ENCODE measurements around the gene SOX2.

SOX2 gene

DNA sequence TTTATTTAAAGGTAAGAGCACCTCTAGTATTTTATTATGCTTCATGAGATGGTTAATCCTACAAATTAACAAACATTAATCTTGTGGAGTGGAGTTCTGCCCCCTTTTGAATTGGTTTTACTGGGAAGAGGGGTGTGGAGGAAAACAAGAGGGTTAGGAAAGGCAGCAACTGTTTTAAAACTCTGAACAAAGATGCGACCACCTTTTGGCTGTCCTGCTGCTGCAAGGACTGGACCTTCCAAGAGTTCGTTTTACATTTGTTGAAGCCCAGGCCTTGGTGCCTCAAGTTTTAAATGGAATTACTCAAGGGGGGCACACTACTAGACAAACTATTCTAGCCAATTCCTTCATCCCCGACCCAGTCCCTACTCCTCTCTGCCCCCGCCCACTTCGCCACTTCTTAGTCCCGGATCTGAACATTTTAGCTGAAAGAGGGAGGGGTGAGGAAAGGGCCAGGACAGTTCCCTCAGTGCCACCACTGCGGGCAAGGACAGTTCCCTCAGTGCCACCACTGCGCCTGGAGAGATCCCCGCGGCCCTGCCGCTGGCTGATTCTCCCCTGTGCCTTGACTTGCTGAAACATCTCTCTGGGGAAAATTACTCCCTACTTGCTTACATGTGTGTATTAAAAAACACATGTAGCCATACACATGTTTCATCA is 11.2 kb downstream of the SOX2 start:
- DNase-seq (ENCODE audit: low read depth), result no peak

DNA sequence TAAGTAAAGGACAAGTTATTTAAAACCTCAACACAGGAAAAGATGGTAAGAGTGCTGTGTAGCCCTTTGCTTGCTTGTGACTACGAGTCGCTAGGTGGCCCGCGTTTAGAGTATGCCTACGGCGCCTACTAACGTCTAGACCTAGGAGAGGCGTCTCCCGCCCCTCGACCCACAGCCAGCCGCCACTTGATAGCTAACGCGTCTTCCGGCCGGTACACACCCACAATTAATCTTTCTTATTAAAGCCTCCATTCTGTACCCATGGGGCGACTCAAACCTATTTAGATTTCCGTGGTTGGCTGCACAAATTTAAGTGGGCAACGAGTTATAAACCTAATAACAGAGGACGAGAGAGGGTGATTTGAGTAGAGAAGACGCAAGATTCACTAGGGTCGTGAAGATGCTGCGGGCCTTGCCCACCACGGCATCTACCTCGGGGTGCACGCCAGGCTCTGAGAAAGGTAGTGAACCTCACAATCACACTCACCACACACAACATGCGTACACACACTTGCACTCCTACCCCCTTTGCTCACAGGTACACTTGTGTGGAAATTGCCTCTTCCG is 12.0 kb downstream of the SOX2 start:
- no peak for DNase-seq (ENCODE audit: low read depth)

DNA sequence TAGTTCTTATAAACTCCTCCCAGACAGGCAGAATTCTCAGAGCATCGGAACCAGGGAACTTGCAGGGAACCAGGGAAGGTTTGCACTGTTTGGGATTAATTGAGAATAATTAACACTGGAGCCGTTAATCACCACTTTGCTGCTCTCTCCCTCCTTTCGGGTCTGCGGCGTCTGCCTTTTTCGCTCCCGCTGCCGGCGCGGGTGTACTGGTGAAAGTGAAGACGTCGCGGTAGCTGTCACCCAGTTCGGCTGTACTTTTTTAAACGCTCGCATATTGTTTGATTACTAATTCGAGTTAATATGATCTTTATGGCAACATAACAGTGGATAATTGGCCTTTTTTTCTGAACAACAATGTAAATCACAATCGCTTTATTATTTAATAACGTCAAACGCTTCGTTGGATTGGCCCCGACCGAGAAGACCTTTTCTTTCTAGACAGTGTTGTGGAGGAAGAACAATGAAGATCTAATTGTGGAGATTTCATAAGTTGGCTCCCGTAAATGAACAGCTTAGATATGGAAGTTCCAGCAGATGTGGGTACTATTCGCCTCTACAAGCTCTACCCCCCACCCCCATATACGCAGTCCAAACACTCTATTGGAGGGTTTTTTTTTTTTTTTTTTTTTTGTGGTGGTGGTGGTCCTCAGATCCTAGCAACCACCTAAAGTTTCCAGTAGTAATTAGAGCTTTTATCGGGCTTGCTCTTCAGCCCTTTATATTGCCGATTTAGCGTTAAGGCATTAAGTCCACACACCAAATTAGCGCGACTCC is 12.7 kb downstream of the SOX2 start:
- DNase-seq (ENCODE audit: low read depth), result no peak

DNA sequence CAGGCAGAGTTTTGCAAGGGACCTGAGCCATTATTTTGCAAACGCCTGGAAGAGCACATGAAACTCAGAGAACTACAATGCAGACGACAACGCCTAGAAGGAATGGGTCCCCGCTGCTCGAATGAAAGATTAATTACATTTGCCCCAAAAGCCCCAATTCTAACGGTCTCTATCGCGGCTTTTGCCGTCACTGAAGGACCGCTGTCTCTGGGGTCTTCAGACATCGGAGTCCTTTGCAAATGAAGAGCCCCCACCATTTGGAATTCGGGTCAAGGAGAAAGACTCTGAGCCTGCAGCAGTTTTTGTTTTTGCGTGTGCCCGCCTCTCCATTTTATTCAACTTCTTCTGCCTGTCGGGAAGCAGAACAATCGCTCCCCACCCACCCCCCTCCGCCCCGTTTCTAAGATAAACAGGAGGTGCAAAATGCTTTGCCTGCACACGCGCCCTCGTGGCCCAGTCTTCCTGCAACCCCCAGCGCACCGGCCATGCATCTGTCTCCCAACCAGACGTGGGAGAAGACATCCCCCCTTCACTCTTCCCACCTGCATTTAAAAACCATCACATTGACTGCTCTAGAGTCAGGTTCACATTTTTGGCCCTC is 13.5 kb downstream of the SOX2 start:
- DNase-seq (ENCODE audit: low read depth), result no peak

DNA sequence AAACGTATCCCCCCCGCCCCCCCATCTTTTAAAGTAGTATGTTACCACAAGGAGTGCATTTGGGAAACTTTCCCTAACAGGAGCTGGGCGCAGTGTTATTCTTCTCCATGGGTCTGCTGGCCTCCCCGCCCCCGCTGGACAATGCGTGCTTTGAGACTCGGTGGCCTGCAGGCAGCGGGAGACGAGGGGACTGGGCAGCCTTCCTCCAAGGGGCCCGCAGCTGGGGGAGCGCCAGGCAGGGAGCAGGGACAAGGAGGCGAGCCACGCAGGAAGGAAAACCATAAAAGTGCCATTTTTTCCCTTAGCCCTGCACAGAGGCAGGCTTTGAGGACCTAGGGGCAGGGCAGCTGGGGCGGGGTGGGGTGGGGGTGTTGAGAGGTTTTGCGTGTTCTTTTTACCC is 14.1 kb downstream of the SOX2 start:
- DNase-seq (ENCODE audit: low read depth), result no peak

DNA sequence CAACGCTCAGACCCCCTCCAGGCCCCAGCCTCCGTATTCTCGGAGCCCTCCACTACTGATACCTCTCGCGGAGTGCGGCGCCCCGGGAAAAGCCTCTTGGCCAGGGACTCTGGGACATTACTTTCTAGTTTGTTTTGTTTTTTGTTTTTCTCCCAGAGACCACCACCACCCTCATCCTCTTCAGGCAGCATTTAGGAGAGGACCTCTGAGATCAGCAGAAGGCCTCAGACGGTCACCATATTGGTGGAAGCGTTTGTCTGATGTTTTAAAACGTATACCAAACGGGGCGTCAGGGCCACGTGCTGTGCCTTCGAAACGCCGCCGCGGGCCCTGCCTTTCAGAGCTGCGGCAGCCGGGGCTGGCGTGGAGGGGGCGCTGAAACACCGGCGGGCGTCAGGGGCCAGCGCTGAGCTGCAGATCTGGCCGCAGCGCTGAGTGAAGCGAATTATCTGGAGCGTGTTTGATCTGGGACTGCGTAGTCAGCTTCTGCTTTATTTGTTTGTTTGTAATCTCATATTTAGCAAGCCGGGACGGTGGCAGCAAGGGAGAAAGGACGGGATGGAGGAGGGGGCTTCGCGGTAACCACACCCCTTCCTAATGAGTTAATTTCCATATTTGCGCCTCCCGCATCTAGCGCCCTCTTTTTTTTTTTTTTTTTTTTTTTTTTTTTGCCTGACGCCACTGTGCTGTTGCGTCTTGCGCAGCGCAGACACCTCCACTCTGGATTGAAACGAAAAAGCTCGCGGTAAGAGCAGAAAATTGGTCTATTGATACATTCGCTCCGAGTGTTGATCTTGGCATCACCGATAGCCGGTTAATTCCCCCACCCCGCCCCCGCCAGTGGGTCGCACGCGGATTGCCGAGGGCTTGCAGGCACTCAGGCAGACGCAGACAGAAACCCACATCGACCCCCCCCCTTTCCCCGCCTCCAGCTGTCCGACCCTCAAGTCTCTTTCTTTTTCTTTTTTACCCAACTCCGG is 14.9 kb downstream of the SOX2 start:
- no peak for DNase-seq (ENCODE audit: low read depth)

DNA sequence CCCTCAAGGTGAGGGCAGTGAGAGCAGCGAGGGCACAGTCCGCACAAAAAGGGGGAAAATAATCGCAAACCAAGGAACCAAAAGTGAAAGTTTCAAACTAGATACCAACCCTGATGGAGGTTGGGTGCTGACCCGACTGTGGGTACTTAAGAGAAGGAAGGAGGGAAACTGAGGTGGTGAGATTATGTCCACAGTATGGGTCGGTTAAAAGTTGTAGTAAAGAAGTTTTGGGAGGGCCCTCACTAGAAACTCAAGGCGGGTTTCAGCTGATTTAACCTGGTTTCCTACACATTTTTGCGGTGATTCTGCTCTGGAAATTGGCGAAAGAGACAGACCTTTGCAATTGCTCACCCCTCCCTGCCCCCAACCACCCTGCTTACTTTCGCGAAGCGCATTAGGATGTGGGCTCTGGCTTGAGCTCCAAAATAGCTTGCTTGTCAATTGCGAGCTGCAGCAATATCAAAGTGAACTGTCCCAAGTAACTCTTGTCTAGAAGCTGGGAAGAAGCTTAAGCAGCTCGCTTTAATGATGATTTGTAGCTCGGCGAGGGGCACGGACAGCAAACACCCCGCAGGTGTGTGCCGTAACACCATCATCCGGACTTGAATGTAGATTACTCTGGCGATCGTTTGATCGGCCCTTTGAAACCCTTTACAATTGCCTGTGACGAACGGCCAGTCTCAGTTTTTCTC is 15.8 kb downstream of the SOX2 start:
- no peak for DNase-seq (ENCODE audit: low read depth)

DNA sequence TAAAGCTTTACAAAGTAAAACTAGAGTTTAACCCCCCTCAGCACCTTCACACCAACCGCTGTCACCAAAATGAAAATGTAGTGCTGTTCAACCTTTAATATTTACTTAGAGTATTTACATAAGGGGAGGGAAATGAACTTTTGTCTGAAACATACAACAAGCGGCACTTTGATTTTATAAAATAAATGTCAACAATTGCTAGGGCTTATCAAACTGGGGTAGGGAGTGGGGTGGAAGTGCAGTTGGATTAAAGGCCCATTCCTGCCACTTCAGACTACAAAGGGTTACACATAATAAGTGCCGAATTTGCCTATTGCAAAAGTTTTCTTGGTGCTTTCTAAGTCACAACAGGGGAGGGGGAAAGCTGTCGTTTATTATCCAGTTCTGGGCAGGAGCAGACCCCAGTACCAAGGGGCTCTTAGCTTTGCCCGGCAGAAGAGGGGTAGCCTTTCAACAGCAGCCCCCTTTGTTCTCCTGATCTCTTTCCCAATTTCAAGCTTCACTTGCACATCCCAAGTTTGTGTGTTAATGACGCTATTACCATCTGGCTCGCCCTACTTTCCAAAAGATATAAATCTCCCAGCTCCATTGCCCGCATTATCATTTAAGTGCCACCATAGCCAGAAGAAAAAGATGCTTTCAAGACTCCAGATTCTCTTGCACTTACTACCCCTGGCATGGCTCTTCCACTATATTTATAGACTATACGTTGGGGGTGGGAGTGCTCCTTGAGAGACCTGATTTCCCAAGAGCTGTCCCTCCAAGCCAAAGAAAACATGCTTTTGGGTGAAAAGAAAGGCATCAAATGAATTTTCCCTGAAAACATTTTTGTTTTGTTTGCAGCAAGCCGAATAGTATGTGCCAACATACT is 17.0 kb downstream of the SOX2 start:
- no peak for DNase-seq (ENCODE audit: low read depth)

DNA sequence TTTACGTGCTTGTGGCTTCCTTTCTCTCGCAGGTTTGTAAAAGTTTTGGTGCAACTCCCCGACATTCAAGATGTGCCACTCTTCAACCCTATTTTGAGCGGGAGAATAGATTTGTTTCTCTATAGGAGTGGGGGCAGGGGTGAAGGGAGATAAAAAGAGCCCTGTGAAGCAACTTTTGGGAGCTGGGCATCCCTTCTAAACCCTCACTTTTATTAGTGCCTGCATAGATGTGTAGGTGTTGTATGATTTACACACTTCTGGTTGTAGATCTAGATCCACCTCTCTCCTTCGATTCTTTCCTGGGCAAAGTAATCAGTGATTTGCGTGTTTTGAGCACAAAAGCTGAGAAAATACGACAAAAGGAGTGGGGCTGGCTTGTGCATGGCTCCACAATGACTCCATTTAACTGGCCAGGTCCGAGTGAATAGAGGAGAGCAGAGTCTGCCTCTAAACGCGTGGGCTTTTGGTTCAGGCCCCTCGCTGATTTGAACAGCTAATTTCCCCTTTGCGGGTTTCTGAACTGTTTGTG is 17.7 kb downstream of the SOX2 start:
- no peak for DNase-seq (ENCODE audit: low read depth)

DNA sequence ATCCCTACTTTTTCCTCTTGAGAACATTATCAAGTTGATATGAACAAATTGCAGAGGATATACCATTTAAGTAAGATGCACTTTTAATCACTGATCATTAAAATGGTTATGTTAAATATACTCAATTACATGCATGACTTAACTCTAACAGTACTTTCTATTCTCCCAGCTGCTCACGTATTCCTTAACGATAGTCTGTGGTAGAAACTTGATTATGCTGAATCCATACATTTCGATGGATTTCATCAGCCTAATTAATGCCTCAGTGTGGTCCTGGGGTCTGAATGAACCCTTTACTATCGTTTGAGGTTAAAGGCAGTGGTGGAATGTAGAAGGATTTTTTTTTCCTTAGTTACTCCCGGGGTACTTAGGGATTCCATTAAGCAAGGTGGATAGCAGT is 18.6 kb downstream of the SOX2 start:
- no peak for DNase-seq (ENCODE audit: low read depth)

DNA sequence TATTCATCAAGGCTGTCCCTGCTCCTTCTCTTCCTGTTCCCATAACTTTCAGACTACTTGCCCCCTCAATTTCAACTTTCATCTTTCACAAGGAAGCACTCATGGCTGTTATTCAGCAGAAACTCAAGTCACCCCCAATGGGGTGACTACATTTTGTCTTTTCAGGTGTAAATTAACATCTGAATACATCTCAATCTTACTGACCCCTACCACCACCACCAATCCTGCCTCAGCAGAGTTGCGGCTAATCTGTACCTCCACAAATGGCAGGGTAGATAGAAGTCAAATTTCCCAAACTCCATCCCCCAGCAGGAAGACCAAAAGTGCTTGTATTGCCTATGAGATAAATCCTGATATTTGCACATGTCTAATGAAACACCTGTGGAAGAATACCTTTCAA is 19.2 kb downstream of the SOX2 start:
- no peak for DNase-seq (ENCODE audit: low read depth)

DNA sequence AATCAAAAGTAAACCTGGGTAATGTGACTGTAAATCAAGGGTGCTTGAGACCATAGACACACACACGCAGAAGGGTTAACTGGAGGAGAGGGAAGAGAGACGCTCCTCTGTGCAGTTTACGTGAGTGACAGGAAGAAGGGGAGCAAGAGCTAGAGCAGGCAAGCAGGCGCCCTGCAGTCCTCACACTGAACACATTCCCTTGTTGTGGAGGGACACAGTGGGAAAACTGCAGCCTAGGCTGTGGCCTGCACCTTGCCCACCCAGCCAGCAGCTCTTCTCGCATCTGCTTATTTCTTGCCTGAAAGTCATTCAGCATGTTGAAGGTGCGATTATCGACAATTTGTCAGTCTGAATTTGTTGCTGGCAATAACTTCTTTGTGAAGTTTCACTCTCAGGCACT is 24.2 kb downstream of the SOX2 start:
- no peak for DNase-seq (ENCODE audit: low read depth)

DNA sequence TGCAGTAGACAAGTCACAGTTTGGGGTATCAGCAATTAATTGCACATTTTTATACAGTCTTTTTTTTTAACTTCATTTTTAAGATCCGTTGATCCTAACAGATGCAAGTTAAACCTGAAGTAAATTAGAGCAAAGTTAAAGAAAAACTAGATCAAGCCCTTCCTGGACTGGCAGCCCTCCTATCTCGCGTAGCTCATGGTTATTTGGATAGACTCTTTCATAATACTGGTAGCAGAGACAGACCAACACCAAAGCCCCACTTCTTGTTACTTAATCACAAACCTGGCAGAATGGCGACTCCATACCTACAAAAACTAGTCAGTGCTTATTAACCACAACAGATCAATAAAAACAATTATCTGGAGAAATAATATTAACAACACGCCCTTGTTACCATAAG is 26.8 kb downstream of the SOX2 start:
- DNase-seq (ENCODE audit: low read depth), result no peak

DNA sequence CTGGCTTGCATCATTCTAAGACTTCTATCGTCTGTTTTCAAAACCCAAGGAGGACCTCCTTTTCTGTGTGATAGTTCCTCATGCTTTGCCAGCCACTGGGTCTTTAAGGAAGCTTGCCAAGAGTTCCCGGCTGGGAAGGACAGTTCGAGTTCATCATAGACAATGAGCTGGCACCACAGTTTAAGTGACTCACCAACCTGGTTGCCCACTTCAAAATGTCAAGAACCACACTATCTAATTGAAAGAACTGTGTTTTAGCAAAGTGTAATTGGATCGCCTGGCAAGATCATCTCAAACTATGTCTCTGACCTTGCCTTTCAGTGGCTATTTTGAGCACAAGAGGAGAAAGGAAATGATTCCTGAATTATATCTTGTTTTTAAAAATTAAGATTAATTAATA is 27.9 kb downstream of the SOX2 start:
- no peak for DNase-seq (ENCODE audit: low read depth)

DNA sequence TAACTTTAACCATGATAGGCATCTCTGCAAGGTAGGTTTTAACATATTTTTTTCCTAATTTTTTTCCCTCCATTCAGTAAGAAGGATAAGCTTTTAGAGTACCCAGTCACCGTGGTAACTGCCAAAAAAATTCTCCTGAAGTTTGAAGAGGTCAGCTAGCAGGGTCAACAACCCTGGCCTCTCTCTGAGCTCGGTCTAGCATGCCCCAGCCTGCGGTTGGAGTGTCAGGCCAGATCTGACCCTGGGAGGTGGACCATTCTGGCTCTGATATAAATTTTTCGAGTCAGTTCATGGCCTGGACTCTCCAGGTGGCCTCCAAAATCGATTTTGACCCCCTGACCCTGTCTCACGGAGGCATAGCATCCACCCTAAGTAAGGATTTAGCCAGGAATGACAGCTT is 29.7 kb downstream of the SOX2 start:
- no peak for DNase-seq (ENCODE audit: low read depth)

DNA sequence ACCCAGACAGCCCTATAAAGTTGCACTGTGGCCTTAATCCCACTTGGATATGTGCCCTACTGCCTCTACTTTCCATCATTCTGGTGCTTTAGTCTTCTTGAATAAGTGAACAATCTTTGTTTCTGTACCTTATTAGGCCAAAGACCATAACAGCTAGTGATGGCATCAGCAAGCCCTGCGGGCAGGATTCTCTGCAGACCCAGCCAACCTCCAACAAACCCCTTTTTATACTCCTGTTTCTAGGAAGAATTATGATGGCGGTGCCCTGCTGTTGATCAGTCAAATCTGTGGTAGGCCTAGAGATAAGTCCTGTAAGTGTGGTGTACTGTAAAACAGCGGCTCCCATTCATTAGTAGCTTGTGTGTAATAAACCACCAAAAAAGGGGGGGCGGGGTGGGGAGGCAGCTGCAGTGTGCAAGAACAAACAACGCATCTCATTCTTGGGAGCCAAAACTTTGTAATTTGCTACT is 40.5 kb downstream of the SOX2 start:
- no peak for DNase-seq (ENCODE audit: low read depth)

DNA sequence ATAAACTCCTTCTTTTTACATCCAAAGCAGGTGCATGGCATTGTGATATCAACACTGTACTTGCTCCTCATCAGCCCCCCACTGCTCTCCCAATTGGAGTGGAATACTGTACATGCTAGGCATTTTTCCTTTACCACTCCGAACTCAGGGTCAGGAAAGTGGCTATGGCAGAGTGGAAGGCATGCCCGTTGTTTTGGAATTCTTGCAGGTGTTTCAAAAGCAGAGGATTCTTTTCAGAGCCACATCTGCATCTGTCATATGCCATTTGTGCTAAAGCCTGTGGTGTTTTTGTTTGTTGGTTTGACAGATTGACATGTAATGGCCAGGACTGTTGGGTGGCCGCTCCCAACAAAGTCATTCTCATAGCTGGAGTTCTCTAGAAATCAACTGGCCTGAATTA is 41.7 kb downstream of the SOX2 start:
- DNase-seq (ENCODE audit: low read depth), result no peak

DNA sequence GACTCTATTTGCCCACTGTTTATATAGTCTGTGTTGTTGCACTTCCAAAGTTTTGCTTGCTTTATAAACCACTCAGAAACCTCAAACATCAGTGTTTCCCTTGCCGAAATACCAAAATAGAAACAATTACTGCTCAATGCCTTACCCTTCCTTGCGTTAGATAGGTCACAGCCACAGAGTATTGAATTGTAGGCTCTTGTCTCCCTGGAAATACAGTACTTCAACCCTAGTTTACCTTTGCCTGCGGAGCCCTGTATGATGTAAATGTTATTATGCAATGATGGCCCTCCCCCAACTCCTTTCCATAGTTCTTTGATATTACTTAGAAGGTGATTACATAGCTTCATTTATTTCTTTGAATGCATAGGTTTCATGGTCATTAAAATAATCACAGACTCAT is 44.2 kb downstream of the SOX2 start:
- DNase-seq (ENCODE audit: low read depth), result no peak

DNA sequence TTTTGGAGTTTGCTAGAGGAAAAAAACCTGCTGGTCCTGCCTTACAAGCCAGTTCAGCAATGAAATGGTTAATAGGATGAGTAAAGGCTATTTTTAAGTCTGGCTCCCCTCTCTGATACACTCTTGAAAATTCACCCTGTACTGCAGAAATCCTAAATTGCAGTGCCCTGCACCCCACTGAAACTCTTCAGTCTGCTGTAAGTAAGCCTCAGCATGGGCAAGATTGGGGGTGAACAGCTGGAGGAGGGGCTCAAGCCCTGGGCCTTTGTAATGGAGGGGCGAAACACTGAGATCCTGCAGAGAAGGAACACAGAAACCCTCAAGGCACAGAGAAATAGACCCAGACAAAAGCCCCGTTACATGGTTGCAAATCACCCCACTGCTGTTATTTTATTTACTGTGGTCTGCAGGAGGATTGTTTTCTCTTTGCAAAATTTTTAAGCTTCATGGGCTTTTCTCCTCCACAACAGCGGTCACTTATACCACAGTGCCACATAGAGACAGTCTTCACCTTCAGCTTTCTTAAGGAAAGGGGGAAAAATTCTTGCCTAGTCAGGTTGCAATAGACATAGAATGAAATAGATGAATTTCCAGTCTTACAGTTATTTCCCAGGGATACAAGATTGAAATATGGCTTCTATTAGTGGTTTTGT is 45.0 kb downstream of the SOX2 start:
- no peak for DNase-seq (ENCODE audit: low read depth)
